ENCODE measurements around the gene KRT20. TPM values are rescaled to one million over a fixed set of nuclear protein-coding genes. Genes with fewer than 3 reads are reported as not detected.
A peak's percentile ranks its signal among the peaks of the same experiment; 100 is the strongest.

The KRT20 gene
- total RNA-seq, 1 experiment from 2014 or later = 0.66 TPM

GRCh38 chr17:40915199-40915661 lies 30.2 kb upstream of the KRT20 start:
- peak overlapping the region; percentile 31 for H3K4me3 Mint-ChIP-seq (ENCODE audit: low read depth, unreplicated experiment)
- peak overlapping the region; percentile 96 for H3K27ac Mint-ChIP-seq (ENCODE audit: unreplicated experiment)
- DNase-seq = no peak
- BruUV-seq (replicated peaks) = no TSS peak
- intact Hi-C loops (cut with micrococcal nuclease; ENCODE audit: unreplicated experiment) = loop anchor here (1.0 to 2.0 kb wide), 7 partner anchors 12 to 634 kb away; partner anchors contain the start of genes KRTAP1-1 and KRTAP2-3
- TF ChIP-seq CTCF (IDR thresholded peaks at IDR 0.05; ENCODE audit: unreplicated experiment) = no peak
- CTCF ChIA-PET = interaction anchor here (0.5 to 3.2 kb wide), 24 partner anchors 9 to 751 kb away, joined by 3 to 21 read pairs (median 5); partner anchors contain the start of genes KRT23, KRTAP1-1 and KRTAP2-3
- no peaks in the 10 kb centered on the region for H3K9me3 Mint-ChIP-seq (ENCODE audit: low read depth, unreplicated experiment)
- H3K36me3 Mint-ChIP-seq (ENCODE audit: insufficient read depth, unreplicated experiment) = peaks cover 79% of the 10 kb centered on the region
- peaks cover 84% of the 10 kb centered on the region for H3K4me1 Mint-ChIP-seq (ENCODE audit: low read depth, unreplicated experiment)
- H3K27me3 Mint-ChIP-seq (ENCODE audit: unreplicated experiment) = no peaks in the 10 kb centered on the region

- BruUV-seq (replicated peaks) = no TSS peak
- Mint-ChIP-seq H3K36me3 (ENCODE audit: insufficient read depth, unreplicated experiment) (peaks cover 73% of the 10 kb centered on the region), H3K4me3 (ENCODE audit: low read depth, unreplicated experiment) (peak overlapping the region; percentile 2), H3K9me3 (ENCODE audit: low read depth, unreplicated experiment) (no peaks in the 10 kb centered on the region), H3K27me3 (ENCODE audit: unreplicated experiment) (no peaks in the 10 kb centered on the region), H3K4me1 (ENCODE audit: low read depth, unreplicated experiment) (peaks cover 86% of the 10 kb centered on the region), H3K27ac (ENCODE audit: unreplicated experiment) (peak overlapping the region; percentile 96)
- TF ChIP-seq CTCF (IDR thresholded peaks at IDR 0.05; ENCODE audit: unreplicated experiment) = no peak
- DNase-seq = no peak
- CTCF ChIA-PET = interaction anchor here (1.0 to 3.2 kb wide), 6 partner anchors 12 to 734 kb away, joined by 4 to 21 read pairs (median 6); no protein-coding TSS in a partner anchor
- intact Hi-C loops (cut with micrococcal nuclease; ENCODE audit: unreplicated experiment) = loop anchor here (2.0 kb wide), 2 partner anchors 127 to 635 kb away; partner anchors contain the start of gene KRTAP1-1
Observed at GRCh38 chr17:40914075-40914855, 29.2 kb upstream of the KRT20 start.

GRCh38 chr17:40912486-40913210 lies 27.6 kb upstream of the KRT20 start:
- Mint-ChIP-seq H3K27me3 (ENCODE audit: unreplicated experiment) (no peaks in the 10 kb centered on the region), H3K27ac (ENCODE audit: unreplicated experiment) (peak overlapping the region; percentile 96), H3K36me3 (ENCODE audit: insufficient read depth, unreplicated experiment) (peaks cover 59% of the 10 kb centered on the region), H3K9me3 (ENCODE audit: low read depth, unreplicated experiment) (no peaks in the 10 kb centered on the region), H3K4me1 (ENCODE audit: low read depth, unreplicated experiment) (peaks cover 89% of the 10 kb centered on the region), H3K4me3 (ENCODE audit: low read depth, unreplicated experiment) (no peak overlapping the region)
- intact Hi-C loops (cut with micrococcal nuclease; ENCODE audit: unreplicated experiment) = no loop called here
- TF ChIP-seq CTCF (IDR thresholded peaks at IDR 0.05; ENCODE audit: unreplicated experiment) = no peak
- no peak for DNase-seq
- no TSS peak for BruUV-seq (replicated peaks)
- CTCF ChIA-PET = interaction anchor here (0.6 to 1.2 kb wide), 13 partner anchors 9 to 736 kb away, joined by 3 to 6 read pairs (median 4); partner anchors contain the start of gene KRT23

- H3K9me3 Mint-ChIP-seq (ENCODE audit: low read depth, unreplicated experiment) = no peaks in the 10 kb centered on the region
- no peak for TF ChIP-seq CTCF (IDR thresholded peaks at IDR 0.05; ENCODE audit: unreplicated experiment)
- peaks cover 94% of the 10 kb centered on the region for H3K4me1 Mint-ChIP-seq (ENCODE audit: low read depth, unreplicated experiment)
- CTCF ChIA-PET = interaction anchor here (0.5 to 3.8 kb wide), 19 partner anchors 9 to 1243 kb away, joined by 3 to 23 read pairs (median 5); partner anchors contain the start of genes KRTAP1-1 and KRTAP3-1
- H3K36me3 Mint-ChIP-seq (ENCODE audit: insufficient read depth, unreplicated experiment) = peaks cover 39% of the 10 kb centered on the region
- H3K27me3 Mint-ChIP-seq (ENCODE audit: unreplicated experiment) = no peaks in the 10 kb centered on the region
- no TSS peak for BruUV-seq (replicated peaks)
- intact Hi-C loops (cut with micrococcal nuclease; ENCODE audit: unreplicated experiment) = no loop called here
- H3K27ac Mint-ChIP-seq (ENCODE audit: unreplicated experiment) = peak overlapping the region; percentile 86
- H3K4me3 Mint-ChIP-seq (ENCODE audit: low read depth, unreplicated experiment) = no peak overlapping the region
- DNase-seq = no peak
Observed at GRCh38 chr17:40910441-40910841, 25.4 kb upstream of the KRT20 start.
